NB4 (cell line): ENCODE data around the gene DHCR7.

Experiments used
- CTCF ChIP-seq: IDR thresholded peaks from one replicate; pipeline ENCODE4 v1.5.1; 2012; ENCODE audit warnings: low read depth, low read length
- MAX ChIP-seq: IDR thresholded peaks from 2 replicates; pipeline ENCODE4 v1.6.1; 2011; ENCODE audit warnings: low read depth, low read length
- MYC ChIP-seq: IDR thresholded peaks from 2 replicates; pipeline ENCODE4 v1.6.1; 2011; ENCODE audit warnings: low read depth, low read length
- POLR2A ChIP-seq: IDR thresholded peaks from 2 replicates; pipeline ENCODE4 v1.6.1; 2011; ENCODE audit warnings: mild to moderate bottlenecking; ENCODE audit not compliant: insufficient read length; ENCODE audit errors: extremely low read depth

GRCh38 chr11:71399341-71399740 lies 48.9 kb downstream of the DHCR7 start:
- TF ChIP-seq CTCF (no peak), MAX (no peak), MYC (no peak), POLR2A (no peak)
